ENCODE data around the gene CARMIL1. TPM values are rescaled to one million over a fixed set of nuclear protein-coding genes. Genes with fewer than 3 reads are reported as not detected.
"Not testable (repeated sequence)": the region's sequence is repeated elsewhere in the genome, so short reads cannot be mapped to it uniquely, and the experiment has no call there.

The CARMIL1 gene
- total RNA-seq, 1 donor from 2014 or later = 86.3 TPM

DNA sequence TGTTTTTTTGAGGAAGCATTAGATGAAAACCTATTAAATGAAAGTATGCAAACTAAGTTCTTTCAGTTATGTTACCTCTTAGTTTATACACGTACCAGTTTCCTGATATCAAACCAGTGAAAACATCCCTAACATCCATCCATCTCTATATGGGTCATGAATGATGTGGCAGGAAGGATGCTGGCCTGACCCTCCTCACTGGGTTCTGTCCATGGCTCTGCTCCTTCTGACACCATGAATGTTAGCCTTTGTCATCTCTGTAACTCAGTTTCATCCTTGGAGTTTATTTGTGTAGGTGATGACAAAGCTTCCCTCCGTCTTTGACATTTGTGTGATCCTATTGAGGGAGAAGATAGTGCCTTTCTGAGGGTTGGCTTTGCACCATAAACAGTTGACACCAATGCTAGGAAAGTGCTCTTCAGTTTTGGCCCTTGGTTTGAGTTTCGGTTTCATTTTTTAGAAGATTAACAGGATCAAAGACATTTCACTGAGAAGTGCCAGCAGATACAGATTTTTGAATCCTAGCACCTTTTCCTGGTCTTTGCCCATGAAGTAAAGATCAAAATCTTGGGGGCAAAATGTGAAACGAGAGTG lies 300.8 kb downstream of the CARMIL1 start:
- Mint-ChIP-seq H3K4me1 (ENCODE audit: low read depth) (peaks cover 29% of the 10 kb centered on the region), H3K4me3 (ENCODE audit: low read depth) (no peak overlapping the region), H3K9me3 (ENCODE audit: low read depth) (no peaks in the 10 kb centered on the region), H3K27ac (no peak overlapping the region), H3K36me3 (ENCODE audit: insufficient read depth) (peaks cover 32% of the 10 kb centered on the region), H3K27me3 (no peaks in the 10 kb centered on the region)
- DNase-seq (ENCODE audit: low spot score, unreplicated experiment) = no peak
- TF ChIP-seq, protein P1, sequence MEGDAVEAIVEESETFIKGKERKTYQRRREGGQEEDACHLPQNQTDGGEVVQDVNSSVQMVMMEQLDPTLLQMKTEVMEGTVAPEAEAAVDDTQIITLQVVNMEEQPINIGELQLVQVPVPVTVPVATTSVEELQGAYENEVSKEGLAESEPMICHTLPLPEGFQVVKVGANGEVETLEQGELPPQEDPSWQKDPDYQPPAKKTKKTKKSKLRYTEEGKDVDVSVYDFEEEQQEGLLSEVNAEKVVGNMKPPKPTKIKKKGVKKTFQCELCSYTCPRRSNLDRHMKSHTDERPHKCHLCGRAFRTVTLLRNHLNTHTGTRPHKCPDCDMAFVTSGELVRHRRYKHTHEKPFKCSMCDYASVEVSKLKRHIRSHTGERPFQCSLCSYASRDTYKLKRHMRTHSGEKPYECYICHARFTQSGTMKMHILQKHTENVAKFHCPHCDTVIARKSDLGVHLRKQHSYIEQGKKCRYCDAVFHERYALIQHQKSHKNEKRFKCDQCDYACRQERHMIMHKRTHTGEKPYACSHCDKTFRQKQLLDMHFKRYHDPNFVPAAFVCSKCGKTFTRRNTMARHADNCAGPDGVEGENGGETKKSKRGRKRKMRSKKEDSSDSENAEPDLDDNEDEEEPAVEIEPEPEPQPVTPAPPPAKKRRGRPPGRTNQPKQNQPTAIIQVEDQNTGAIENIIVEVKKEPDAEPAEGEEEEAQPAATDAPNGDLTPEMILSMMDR (IDR thresholded peaks at IDR 0.05; ENCODE audit: unreplicated experiment) = no peak

DNA sequence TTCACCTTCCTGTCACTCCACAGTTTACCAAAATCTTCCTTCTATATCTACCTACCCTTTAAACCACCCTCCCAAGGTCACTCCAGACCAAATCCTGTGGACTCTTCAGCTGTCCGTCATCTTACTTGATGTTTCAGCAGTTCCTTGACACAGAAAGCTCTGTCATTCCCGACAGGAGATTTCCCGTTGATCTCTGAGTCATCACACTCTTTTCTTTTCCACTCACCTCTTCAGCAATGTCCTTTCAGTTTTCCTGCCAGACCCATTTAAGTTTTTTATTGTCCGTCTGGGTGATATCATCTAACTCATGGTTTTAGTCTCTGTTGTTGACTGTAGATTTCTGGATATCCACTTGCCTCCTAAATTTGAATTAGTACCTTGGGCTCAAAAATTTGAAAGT lies 302.9 kb downstream of the CARMIL1 start:
- H3K4me3 Mint-ChIP-seq (ENCODE audit: low read depth) = no peak overlapping the region
- TF ChIP-seq, protein P1 (IDR thresholded peaks at IDR 0.05; ENCODE audit: unreplicated experiment) = no peak
- peaks cover 30% of the 10 kb centered on the region for H3K36me3 Mint-ChIP-seq (ENCODE audit: insufficient read depth)
- no peaks in the 10 kb centered on the region for H3K9me3 Mint-ChIP-seq (ENCODE audit: low read depth)
- no peak for DNase-seq (ENCODE audit: low spot score, unreplicated experiment)
- no peak overlapping the region for H3K27ac Mint-ChIP-seq
- no peaks in the 10 kb centered on the region for H3K27me3 Mint-ChIP-seq
- H3K4me1 Mint-ChIP-seq (ENCODE audit: low read depth) = peaks cover 20% of the 10 kb centered on the region

DNA sequence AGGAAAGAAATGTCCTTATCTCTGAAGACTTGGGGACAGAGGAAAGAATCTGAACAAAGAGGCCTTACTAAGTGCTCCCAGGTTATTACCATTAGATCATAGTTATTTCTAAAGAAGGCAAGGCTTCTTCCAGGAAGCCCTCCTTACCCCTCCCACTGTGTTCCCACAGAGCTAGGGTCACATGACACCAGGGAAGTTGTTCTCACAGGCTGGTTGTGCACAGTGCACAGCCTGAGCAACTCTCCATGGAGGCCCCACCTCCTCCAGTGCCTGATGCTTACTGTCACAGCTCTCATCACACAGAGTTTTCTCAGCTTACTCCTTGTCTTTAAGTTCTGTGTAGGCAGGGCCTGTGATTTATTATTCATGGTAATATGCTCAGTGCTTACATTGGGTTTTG lies 303.9 kb downstream of the CARMIL1 start:
- H3K4me3 Mint-ChIP-seq (ENCODE audit: low read depth) = no peak overlapping the region
- no peaks in the 10 kb centered on the region for H3K27me3 Mint-ChIP-seq
- peaks cover 11% of the 10 kb centered on the region for H3K4me1 Mint-ChIP-seq (ENCODE audit: low read depth)
- DNase-seq (ENCODE audit: low spot score, unreplicated experiment) = no peak
- no peak overlapping the region for H3K27ac Mint-ChIP-seq
- TF ChIP-seq, protein P1 (IDR thresholded peaks at IDR 0.05; ENCODE audit: unreplicated experiment) = no peak
- H3K9me3 Mint-ChIP-seq (ENCODE audit: low read depth) = no peaks in the 10 kb centered on the region
- H3K36me3 Mint-ChIP-seq (ENCODE audit: insufficient read depth) = peaks cover 29% of the 10 kb centered on the region

DNA sequence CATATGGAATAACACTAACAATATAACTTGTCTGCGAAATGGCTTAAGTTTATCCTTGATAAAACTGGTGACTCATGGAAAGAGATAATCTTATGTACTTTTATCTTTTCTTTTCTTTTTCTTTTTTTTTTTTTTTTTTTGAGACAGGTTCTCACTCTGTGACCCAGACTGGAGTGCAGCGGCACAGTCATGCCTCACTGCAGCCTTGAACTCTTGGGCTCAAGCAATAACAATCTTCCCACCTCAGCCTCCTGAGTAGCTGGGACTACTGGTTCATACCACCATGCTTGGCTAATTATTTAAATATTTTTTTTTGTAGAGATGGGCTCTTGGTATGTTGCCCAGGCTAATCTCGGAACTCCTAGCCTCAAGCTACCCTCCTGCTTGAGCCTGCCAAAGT lies 304.7 kb downstream of the CARMIL1 start:
- DNase-seq (ENCODE audit: low spot score, unreplicated experiment) = no peak
- Mint-ChIP-seq H3K27ac (no peak overlapping the region), H3K9me3 (ENCODE audit: low read depth) (peaks cover under 1% of the 10 kb centered on the region), H3K4me3 (ENCODE audit: low read depth) (no peak overlapping the region), H3K36me3 (ENCODE audit: insufficient read depth) (peaks cover 35% of the 10 kb centered on the region), H3K4me1 (ENCODE audit: low read depth) (peaks cover 3% of the 10 kb centered on the region), H3K27me3 (no peaks in the 10 kb centered on the region)
- TF ChIP-seq, protein P1 (IDR thresholded peaks at IDR 0.05; ENCODE audit: unreplicated experiment) = no peak

DNA sequence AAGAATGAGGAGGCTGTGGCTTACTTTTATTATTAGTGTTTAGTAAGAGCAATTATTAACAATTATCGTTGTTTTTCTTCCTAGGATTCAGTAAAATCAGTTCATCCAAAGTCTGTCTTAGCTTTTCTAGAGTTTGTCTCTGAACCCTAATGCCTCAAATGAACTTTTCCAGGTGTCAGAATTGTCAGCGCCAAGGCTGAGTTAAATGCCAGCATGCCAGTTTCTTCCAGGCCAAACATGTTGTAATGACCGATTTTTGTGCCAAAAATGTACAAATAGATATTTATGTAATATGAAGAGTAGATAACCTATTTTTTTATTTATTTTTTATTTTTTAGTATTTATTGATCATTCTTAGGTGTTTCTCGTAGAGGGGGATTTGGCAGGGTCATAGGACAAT lies 306.1 kb downstream of the CARMIL1 start:
- no peak overlapping the region for H3K4me3 Mint-ChIP-seq (ENCODE audit: low read depth)
- peaks cover 3% of the 10 kb centered on the region for H3K9me3 Mint-ChIP-seq (ENCODE audit: low read depth)
- DNase-seq (ENCODE audit: low spot score, unreplicated experiment) = no peak
- TF ChIP-seq, protein P1 (IDR thresholded peaks at IDR 0.05; ENCODE audit: unreplicated experiment) = no peak
- peaks cover 9% of the 10 kb centered on the region for H3K4me1 Mint-ChIP-seq (ENCODE audit: low read depth)
- peaks cover 48% of the 10 kb centered on the region for H3K36me3 Mint-ChIP-seq (ENCODE audit: insufficient read depth)
- no peak overlapping the region for H3K27ac Mint-ChIP-seq
- no peaks in the 10 kb centered on the region for H3K27me3 Mint-ChIP-seq

DNA sequence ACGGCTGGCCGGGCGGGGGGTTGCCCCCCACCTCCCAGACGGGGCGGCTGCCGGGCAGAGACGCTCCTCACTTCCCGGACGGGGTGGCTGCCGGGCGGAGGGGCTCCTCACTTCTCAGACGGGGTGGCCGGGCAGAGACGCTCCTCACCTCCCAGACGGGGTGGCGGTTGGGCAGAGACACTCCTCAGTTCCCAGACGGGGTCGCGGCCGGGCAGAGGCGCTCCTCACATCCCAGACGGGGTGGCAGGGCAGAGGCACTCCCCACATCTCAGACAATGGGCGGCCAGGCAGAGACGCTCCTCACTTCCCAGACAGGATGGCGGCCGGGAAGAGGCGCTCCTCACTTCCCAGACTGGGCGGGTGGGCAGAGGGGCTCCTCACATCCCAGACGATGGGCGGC lies 306.9 kb downstream of the CARMIL1 start:
- not testable (repeated sequence) for DNase-seq (ENCODE audit: low spot score, unreplicated experiment); H3K27ac Mint-ChIP-seq; H3K4me3 Mint-ChIP-seq (ENCODE audit: low read depth); H3K27me3 Mint-ChIP-seq; H3K9me3 Mint-ChIP-seq (ENCODE audit: low read depth)
- H3K36me3 Mint-ChIP-seq (ENCODE audit: insufficient read depth) = peaks cover 47% of the 10 kb centered on the region
- peaks cover 15% of the 10 kb centered on the region for H3K4me1 Mint-ChIP-seq (ENCODE audit: low read depth)

Measured in progenitor cell of endocrine pancreas (in vitro differentiated cells).